Osteocyte (in vitro differentiated cells): ENCODE data around the gene PRELID3B. TPM values are rescaled to one million over a fixed set of nuclear protein-coding genes. Genes with fewer than 3 reads are reported as not detected.

ENCODE experiments used
- DNase-seq: peaks from one replicate; pipeline ENCODE4 v3.0.0; 2021; ENCODE audit warnings: mixed read lengths; ENCODE audit not compliant: unreplicated experiment; ENCODE audit errors: extremely low spot score
- H3K27ac Mint-ChIP-seq: one replicate; pipeline ENCODE4 v1.8.0; 2021; ENCODE audit warnings: mild to moderate bottlenecking, mixed read lengths; ENCODE audit not compliant: unreplicated experiment
- H3K27me3 Mint-ChIP-seq: one replicate; pipeline ENCODE4 v1.8.0; 2021; ENCODE audit warnings: mixed read lengths; ENCODE audit not compliant: unreplicated experiment
- H3K36me3 Mint-ChIP-seq: one replicate; pipeline ENCODE4 v1.8.0; 2021; ENCODE audit warnings: mixed read lengths; ENCODE audit not compliant: unreplicated experiment
- H3K4me1 Mint-ChIP-seq: one replicate; pipeline ENCODE4 v1.8.0; 2021; ENCODE audit warnings: mixed read lengths; ENCODE audit not compliant: unreplicated experiment
- H3K4me3 Mint-ChIP-seq: one replicate; pipeline ENCODE4 v1.8.0; 2021; ENCODE audit warnings: mild to moderate bottlenecking, moderate library complexity, mixed read lengths; ENCODE audit not compliant: unreplicated experiment
- H3K9me3 Mint-ChIP-seq: one replicate; pipeline ENCODE4 v1.8.0; 2021; ENCODE audit warnings: mixed read lengths; ENCODE audit not compliant: unreplicated experiment
- CTCF ChIP-seq: fragments of 200-600 bp; sonication (generic); IDR thresholded peaks from 2 replicates; pipeline ENCODE4 v1.5.0; 2021; ENCODE audit warnings: antibody characterized with exemption, mild to moderate bottlenecking, moderate library complexity
- total RNA-seq: library from RNA; stranded (reverse); gene quantifications from 2 replicates; pipeline ENCODE4 v1.2.1, GENCODE V29; 2021

The PRELID3B gene
- total RNA-seq, 1 donor from 2014 or later, result 45.1 TPM

GRCh38 chr20:58995461-58996225 is 46.9 kb downstream of the PRELID3B start:
- no peak overlapping the region for H3K4me3 Mint-ChIP-seq
- no peaks in the 10 kb centered on the region for H3K4me1 Mint-ChIP-seq
- no peaks in the 10 kb centered on the region for H3K27me3 Mint-ChIP-seq
- H3K27ac Mint-ChIP-seq, result no peak overlapping the region
- H3K36me3 Mint-ChIP-seq, result peaks cover 34% of the 10 kb centered on the region
- H3K9me3 Mint-ChIP-seq, result no peaks in the 10 kb centered on the region
- no peak for TF ChIP-seq CTCF
- DNase-seq, result no peak

- H3K9me3 Mint-ChIP-seq, result no peaks in the 10 kb centered on the region
- H3K36me3 Mint-ChIP-seq, result peaks cover 39% of the 10 kb centered on the region
- no peaks in the 10 kb centered on the region for H3K27me3 Mint-ChIP-seq
- no peak for TF ChIP-seq CTCF
- H3K4me1 Mint-ChIP-seq, result no peaks in the 10 kb centered on the region
- no peak for DNase-seq
- H3K4me3 Mint-ChIP-seq, result no peak overlapping the region
- no peak overlapping the region for H3K27ac Mint-ChIP-seq
These were observed 48.0 kb downstream of the PRELID3B start for GRCh38 chr20:58994390-58995159.

- no peaks in the 10 kb centered on the region for H3K9me3 Mint-ChIP-seq
- no peak overlapping the region for H3K4me3 Mint-ChIP-seq
- no peak for DNase-seq
- no peak for TF ChIP-seq CTCF
- peaks cover 49% of the 10 kb centered on the region for H3K36me3 Mint-ChIP-seq
- H3K27me3 Mint-ChIP-seq, result no peaks in the 10 kb centered on the region
- no peak overlapping the region for H3K27ac Mint-ChIP-seq
- no peaks in the 10 kb centered on the region for H3K4me1 Mint-ChIP-seq
These were observed 49.0 kb downstream of the PRELID3B start for GRCh38 chr20:58993332-58994248.

GRCh38 chr20:58992911-58993310 is 49.7 kb downstream of the PRELID3B start:
- no peaks in the 10 kb centered on the region for H3K9me3 Mint-ChIP-seq
- H3K36me3 Mint-ChIP-seq, result peaks cover 51% of the 10 kb centered on the region
- H3K4me1 Mint-ChIP-seq, result no peaks in the 10 kb centered on the region
- no peak for DNase-seq
- no peak overlapping the region for H3K4me3 Mint-ChIP-seq
- no peaks in the 10 kb centered on the region for H3K27me3 Mint-ChIP-seq
- TF ChIP-seq CTCF, result no peak
- H3K27ac Mint-ChIP-seq, result no peak overlapping the region
